Gastrocnemius medialis (tissue), 4 donors: Measurements from ENCODE around the gene PDE9A. TPM values are rescaled to one million over a fixed set of nuclear protein-coding genes. Genes with fewer than 3 reads are reported as not detected.

Experiments used
- ATAC-seq, 2 donors: fragments of 150-250 bp; one replicate each; pipeline ENCODE4 v1.9.1; 2016
- DNase-seq, 2 donors: peaks; one replicate each; pipeline ENCODE4 v3.0.0-alpha.2; 2019
- H3K27ac ChIP-seq, 4 donors: fragments of 200-600 bp; sonication (generic); 1 replicate in 1 of 4; 2 replicates in 3 of 4; pipeline ENCODE4 v1.5.1; 2016 to 2018; ENCODE audit warnings: mild to moderate bottlenecking in 2 of 4, moderate library complexity in 1 of 4
- H3K27me3 ChIP-seq, 3 donors: fragments of 200-600 bp; sonication (generic) in 2 of 3; 1 replicate in 1 of 3; 2 replicates in 2 of 3; pipeline versions ENCODE4 v1.5.1 to v1.6.0; 2016 to 2019; ENCODE audit warnings: mild to moderate bottlenecking in 1 of 3, moderate library complexity in 1 of 3
- H3K36me3 ChIP-seq, 2 donors: fragments of 200-600 bp; sonication (generic) in 1 of 2; one replicate each; pipeline ENCODE4 v1.5.1; 2017 to 2018
- H3K4me1 ChIP-seq, 2 donors: fragments of 200-600 bp; sonication (generic) in 1 of 2; one replicate each; pipeline ENCODE4 v1.5.1; 2016 to 2017; ENCODE audit warnings: mild to moderate bottlenecking in 2 of 2
- H3K4me3 ChIP-seq, 4 donors: fragments of 200-600 bp; sonication (generic) in 3 of 4; 1 replicate in 1 of 4; 2 replicates in 3 of 4; pipeline ENCODE4 v1.5.1; 2016 to 2019; ENCODE audit warnings: mild to moderate bottlenecking in 2 of 4
- H3K9me3 ChIP-seq, 3 donors: fragments of 200-600 bp; sonication (generic) in 2 of 3; 1 replicate in 1 of 3; 2 replicates in 2 of 3; pipeline ENCODE4 v1.5.1; 2016 to 2019
- POLR2A ChIP-seq, 2 donors: fragments of 450-650 bp; IDR thresholded peaks; one replicate each; pipeline ENCODE4 v1.6.1; 2017; ENCODE audit warnings: antibody characterized with exemption in 2 of 2, mild to moderate bottlenecking in 2 of 2, moderate library complexity in 2 of 2
- in situ Hi-C, 4 donors: fragments of 200-750 bp; cut with MboI; loops; one replicate each; pipeline versions ENCODE4 v1.15.0 to v1.8.0; 2017; ENCODE audit warnings: low sequenced_read_pairs in 4 of 4
- intact Hi-C: fragments of 100-400 bp; cut with DNase I; formaldehyde crosslinking; loops from one replicate; pipeline ENCODE4 v1.15.1; 2023; ENCODE audit warnings: low total_unique reads
- total RNA-seq, 4 donors: library from RNA; depleted of rRNA; stranded (reverse); fragments of >200 nt; gene quantifications; one replicate each; pipeline versions ENCODE4 v1.1.0 to v1.2.3, GENCODE V29; 2016
- TF ChIP-seq, protein P1 (sequence below), 5 experiments: fragments of 450-650 bp in 3 of 5; fragments of 200-600 bp in 2 of 5; sonication (generic) in 2 of 5; IDR thresholded peaks in 4 of 5; conservative IDR thresholded peaks in 1 of 5; 1 replicate in 4 of 5; 2 replicates in 1 of 5; pipeline ENCODE4 v1.5.1; 2016 to 2019; ENCODE audit warnings: antibody characterized with exemption in 5 of 5, mild to moderate bottlenecking in 3 of 5, moderate library complexity in 3 of 5

The PDE9A gene
- total RNA-seq, 4 donors from 2014 or later: 1.4 to 4.5 (median 1.8) TPM

GRCh38 chr21:42771503-42771805 lies 118.0 kb downstream of the PDE9A start:
- no peaks in the 10 kb centered on the region for H3K36me3 ChIP-seq
- intact Hi-C loops: no loop called here

GRCh38 chr21:42775123-42775522 lies 121.7 kb downstream of the PDE9A start:
- peaks cover 9 to 19% (median 10%) of the 10 kb centered on the region in 3 donors for H3K27me3 ChIP-seq
- intact Hi-C loops (no loop called here), in situ Hi-C loops (loop anchor here in 1 of 4 donors (25.0 kb wide), 1 partner anchor 112 kb away; the partner anchor contains the start of genes NDUFV3 and WDR4)
- H3K36me3 ChIP-seq: no peaks in the 10 kb centered on the region
- no peaks in the 10 kb centered on the region for H3K4me1 ChIP-seq
- H3K9me3 ChIP-seq: no peaks in the 10 kb centered on the region
- H3K4me3 ChIP-seq: no peak overlapping the region
- ATAC-seq (no peak), DNase-seq (no peak)
- TF ChIP-seq, protein P1, sequence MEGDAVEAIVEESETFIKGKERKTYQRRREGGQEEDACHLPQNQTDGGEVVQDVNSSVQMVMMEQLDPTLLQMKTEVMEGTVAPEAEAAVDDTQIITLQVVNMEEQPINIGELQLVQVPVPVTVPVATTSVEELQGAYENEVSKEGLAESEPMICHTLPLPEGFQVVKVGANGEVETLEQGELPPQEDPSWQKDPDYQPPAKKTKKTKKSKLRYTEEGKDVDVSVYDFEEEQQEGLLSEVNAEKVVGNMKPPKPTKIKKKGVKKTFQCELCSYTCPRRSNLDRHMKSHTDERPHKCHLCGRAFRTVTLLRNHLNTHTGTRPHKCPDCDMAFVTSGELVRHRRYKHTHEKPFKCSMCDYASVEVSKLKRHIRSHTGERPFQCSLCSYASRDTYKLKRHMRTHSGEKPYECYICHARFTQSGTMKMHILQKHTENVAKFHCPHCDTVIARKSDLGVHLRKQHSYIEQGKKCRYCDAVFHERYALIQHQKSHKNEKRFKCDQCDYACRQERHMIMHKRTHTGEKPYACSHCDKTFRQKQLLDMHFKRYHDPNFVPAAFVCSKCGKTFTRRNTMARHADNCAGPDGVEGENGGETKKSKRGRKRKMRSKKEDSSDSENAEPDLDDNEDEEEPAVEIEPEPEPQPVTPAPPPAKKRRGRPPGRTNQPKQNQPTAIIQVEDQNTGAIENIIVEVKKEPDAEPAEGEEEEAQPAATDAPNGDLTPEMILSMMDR (IDR thresholded peaks at IDR 0.05 in 4 of 5, conservative IDR thresholded peaks at IDR 0.05 in 1 of 5): no peak
- no peak overlapping the region for H3K27ac ChIP-seq

More at GRCh38 chr21:42771503-42771805, 118.0 kb downstream of the PDE9A start:
- DNase-seq: no peak
- Histone ChIP-seq H3K9me3 (no peaks in the 10 kb centered on the region), H3K4me1 (no peaks in the 10 kb centered on the region), H3K4me3 (no peak overlapping the region), H3K27me3 (no peaks in the 10 kb centered on the region), H3K27ac (no peak overlapping the region)
- in situ Hi-C loops: no loop called here
- ATAC-seq: no peak
- TF ChIP-seq POLR2A (IDR thresholded peaks at IDR 0.05): no peak
- TF ChIP-seq, protein P1 (IDR thresholded peaks at IDR 0.05 in 4 of 5, conservative IDR thresholded peaks at IDR 0.05 in 1 of 5): no peak

DNA sequence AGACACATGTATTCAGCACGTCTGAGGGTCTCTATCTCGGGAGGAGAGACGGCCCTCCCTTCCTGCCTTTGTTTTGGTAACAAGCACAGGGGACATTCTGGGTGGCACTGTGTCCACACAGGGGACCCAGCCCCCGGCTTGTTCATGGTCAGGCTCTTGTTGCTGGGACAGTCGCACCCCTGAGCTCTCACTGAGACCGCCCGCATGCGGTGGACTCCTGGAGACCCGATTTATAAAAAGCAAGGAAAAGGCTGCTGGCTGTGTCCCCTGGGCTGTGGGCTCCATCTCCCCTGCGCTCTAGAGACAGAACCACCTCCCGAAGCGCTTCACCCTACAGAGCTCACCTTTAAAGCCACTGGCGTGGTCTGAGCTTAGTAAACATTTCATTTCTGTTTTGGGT lies 122.5 kb downstream of the PDE9A start:
- in situ Hi-C loops (loop anchor here in 1 of 4 donors (25.0 kb wide), 1 partner anchor 111 kb away; the partner anchor contains the start of genes NDUFV3 and WDR4), intact Hi-C loops (no loop called here)
- TF ChIP-seq, protein P1 (IDR thresholded peaks at IDR 0.05 in 4 of 5, conservative IDR thresholded peaks at IDR 0.05 in 1 of 5): no peak
- no peak for TF ChIP-seq POLR2A (IDR thresholded peaks at IDR 0.05)
- Histone ChIP-seq H3K36me3 (no peaks in the 10 kb centered on the region), H3K27me3 (peaks cover 13 to 19% (median 14%) of the 10 kb centered on the region in 3 donors), H3K9me3 (no peaks in the 10 kb centered on the region), H3K4me1 (no peaks in the 10 kb centered on the region), H3K27ac (no peak overlapping the region), H3K4me3 (no peak overlapping the region)
- ATAC-seq (no peak), DNase-seq (no peak)

- Histone ChIP-seq H3K9me3 (no peaks in the 10 kb centered on the region), H3K4me3 (no peak overlapping the region), H3K4me1 (peaks cover 0 to 3% of the 10 kb centered on the region in 2 donors), H3K27ac (no peak overlapping the region), H3K27me3 (peaks cover 14 to 25% (median 17%) of the 10 kb centered on the region in 3 donors), H3K36me3 (no peaks in the 10 kb centered on the region)
- in situ Hi-C loops (loop anchor here in 1 of 4 donors (25.0 kb wide), 1 partner anchor 110 kb away; the partner anchor contains the start of genes NDUFV3 and WDR4), intact Hi-C loops (no loop called here)
- ATAC-seq (no peak), DNase-seq (no peak)
- TF ChIP-seq, protein P1 (IDR thresholded peaks at IDR 0.05 in 4 of 5, conservative IDR thresholded peaks at IDR 0.05 in 1 of 5): no peak
- no peak for TF ChIP-seq POLR2A (IDR thresholded peaks at IDR 0.05)
Measured at GRCh38 chr21:42777064-42777756, 123.8 kb downstream of the PDE9A start.
